HEK293 (cell line): Measurements from ENCODE around the gene DUSP1.

Source experiments
- CTCF ChIA-PET: fragments of 350-600 bp; formaldehyde crosslinking; extraction: SDS; loops from one replicate; lab custom pipeline; 2021; ENCODE audit warnings: antibody characterized with exemption; lab: Yijun Ruan, JAX
- POLR2A ChIA-PET: fragments of 300-600 bp; formaldehyde crosslinking; extraction: SDS; loops from one replicate; lab custom pipeline; 2020; ENCODE audit warnings: antibody characterized with exemption, inconsistent platforms; lab: Yijun Ruan, JAX
- H3K27ac ChIP-seq: fragments of 200-500 bp; sonication (Bioruptor generic); 2 replicates; pipeline ENCODE4 v1.5.1; 2014; ENCODE audit warnings: low read depth, low read length, control low read depth, inconsistent platforms; ENCODE audit errors: extremely low read depth
- H3K36me3 ChIP-seq, 2 experiments: fragments of 200-500 bp in 1 of 2; sonication (Bioruptor generic) in 1 of 2; 1 replicate in 1 of 2; 2 replicates in 1 of 2; pipeline ENCODE4 v1.5.1; 2014 to 2017; ENCODE audit warnings: inconsistent platforms in 2 of 2, low read length in 2 of 2; ENCODE audit not compliant: control insufficient read depth in 2 of 2, insufficient read depth in 1 of 2
- H3K4me1 ChIP-seq: fragments of 200-500 bp; sonication (Bioruptor generic); 2 replicates; pipeline ENCODE4 v1.5.1; 2014; ENCODE audit warnings: mild to moderate bottlenecking, low read length, inconsistent platforms; ENCODE audit not compliant: control insufficient read depth, insufficient read depth
- H3K4me3 ChIP-seq: 2 replicates; pipeline ENCODE4 v1.5.1; 2011; ENCODE audit warnings: low read depth, mild to moderate bottlenecking, control low read depth, low read length, moderate library complexity
- H3K9me3 ChIP-seq: fragments of 200-500 bp; sonication (Bioruptor generic); 2 replicates; pipeline ENCODE4 v1.5.1; 2014; ENCODE audit warnings: low read depth, low read length, inconsistent platforms; ENCODE audit not compliant: control insufficient read depth, insufficient read depth
- HOXA7 ChIP-seq: sonication (generic); formaldehyde crosslinking; IDR thresholded peaks from 2 replicates; pipeline ENCODE4 v1.8.1; 2022; ENCODE audit warnings: missing genetic modification reagents, borderline replicate concordance
- KLF16 ChIP-seq: fragments of 450-650 bp; formaldehyde crosslinking; IDR thresholded peaks from 2 replicates; pipeline ENCODE4 v1.5.1; 2017; ENCODE audit warnings: missing biosample characterization, missing genetic modification characterization
- KLF8 ChIP-seq: fragments of 450-650 bp; formaldehyde crosslinking; IDR thresholded peaks from 2 replicates; pipeline ENCODE4 v1.5.1; 2016; ENCODE audit warnings: missing biosample characterization, missing genetic modification characterization
- MZF1 ChIP-seq: fragments of 450-650 bp; formaldehyde crosslinking; IDR thresholded peaks from 2 replicates; pipeline ENCODE4 v1.5.1; 2017; ENCODE audit warnings: missing biosample characterization, missing genetic modification characterization, borderline replicate concordance
- RBAK ChIP-seq: fragments of 450-650 bp; formaldehyde crosslinking; IDR thresholded peaks from 2 replicates; pipeline ENCODE4 v1.5.1; 2016; ENCODE audit warnings: missing biosample characterization, missing genetic modification characterization
- YY2 ChIP-seq: fragments of 450-650 bp; formaldehyde crosslinking; IDR thresholded peaks from 2 replicates; pipeline ENCODE4 v1.5.1; 2016; ENCODE audit warnings: missing biosample characterization, missing genetic modification characterization
- ZBTB17 ChIP-seq: fragments of 450-650 bp; formaldehyde crosslinking; IDR thresholded peaks from 2 replicates; pipeline ENCODE4 v1.5.1; 2016; ENCODE audit warnings: missing biosample characterization, missing genetic modification characterization
- ZFP3 ChIP-seq: fragments of 450-650 bp; formaldehyde crosslinking; IDR thresholded peaks from 2 replicates; pipeline ENCODE4 v1.5.1; 2016; ENCODE audit warnings: low read depth, missing biosample characterization, missing genetic modification characterization
- ZNF114 ChIP-seq: fragments of 450-650 bp; formaldehyde crosslinking; IDR thresholded peaks from 2 replicates; pipeline ENCODE4 v1.5.0; 2017; ENCODE audit warnings: missing biosample characterization, missing genetic modification characterization
- ZNF146 ChIP-seq: fragments of 450-650 bp; formaldehyde crosslinking; IDR thresholded peaks from 2 replicates; pipeline ENCODE4 v1.5.1; 2016; ENCODE audit warnings: missing biosample characterization, missing genetic modification characterization
- ZNF174 ChIP-seq: fragments of 450-650 bp; formaldehyde crosslinking; IDR thresholded peaks from 2 replicates; pipeline ENCODE4 v1.5.0; 2017; ENCODE audit warnings: missing biosample characterization, mild to moderate bottlenecking, missing genetic modification characterization
- ZNF274 ChIP-seq, 2 experiments: fragments of 200-500 bp in 1 of 2; fragments of 450-650 bp in 1 of 2; sonication (Bioruptor generic) in 1 of 2; formaldehyde crosslinking in 1 of 2; IDR thresholded peaks; 2 replicates each; pipeline versions ENCODE4 v1.5.1 to v1.6.1; 2014 to 2016; ENCODE audit warnings: borderline replicate concordance in 1 of 2, inconsistent platforms in 1 of 2, low read length in 1 of 2, missing biosample characterization in 1 of 2, missing genetic modification characterization in 1 of 2
- ZNF311 ChIP-seq: fragments of 450-650 bp; formaldehyde crosslinking; IDR thresholded peaks from 2 replicates; pipeline ENCODE4 v1.5.1; 2017; ENCODE audit warnings: missing biosample characterization, missing genetic modification characterization, borderline replicate concordance
- ZNF404 ChIP-seq: fragments of 450-650 bp; formaldehyde crosslinking; IDR thresholded peaks from 2 replicates; pipeline ENCODE4 v1.5.1; 2017; ENCODE audit warnings: missing biosample characterization, missing genetic modification characterization
- ZNF423 ChIP-seq: fragments of 450-650 bp; formaldehyde crosslinking; IDR thresholded peaks from 2 replicates; pipeline ENCODE4 v1.5.1; 2016; ENCODE audit warnings: missing biosample characterization, missing genetic modification characterization
- ZNF544 ChIP-seq: fragments of 450-650 bp; formaldehyde crosslinking; IDR thresholded peaks from 2 replicates; pipeline ENCODE4 v1.5.0; 2017; ENCODE audit warnings: missing biosample characterization, missing genetic modification characterization
- ZNF560 ChIP-seq: fragments of 450-650 bp; formaldehyde crosslinking; IDR thresholded peaks from 2 replicates; pipeline ENCODE4 v1.5.1; 2017; ENCODE audit warnings: missing biosample characterization, missing genetic modification characterization, borderline replicate concordance
- ZNF596 ChIP-seq: fragments of 450-650 bp; IDR thresholded peaks from 2 replicates; pipeline ENCODE4 v1.5.0; 2018; ENCODE audit warnings: missing biosample characterization, mild to moderate bottlenecking, missing genetic modification characterization, moderate library complexity
- ZNF670 ChIP-seq: fragments of 450-650 bp; formaldehyde crosslinking; IDR thresholded peaks from 2 replicates; pipeline ENCODE4 v1.5.1; 2016; ENCODE audit warnings: missing biosample characterization, missing genetic modification characterization, low read depth
- ZNF768 ChIP-seq: fragments of 450-650 bp; formaldehyde crosslinking; IDR thresholded peaks from 2 replicates; pipeline ENCODE4 v1.5.1; 2018; ENCODE audit warnings: missing biosample characterization, mild to moderate bottlenecking, missing genetic modification characterization
- ZNF792 ChIP-seq: fragments of 450-650 bp; formaldehyde crosslinking; IDR thresholded peaks from 2 replicates; pipeline ENCODE4 v1.5.1; 2016; ENCODE audit warnings: missing biosample characterization, missing genetic modification characterization
- ZNF837 ChIP-seq: fragments of 450-650 bp; formaldehyde crosslinking; IDR thresholded peaks from 2 replicates; pipeline ENCODE4 v1.5.1; 2016; ENCODE audit warnings: missing biosample characterization, missing genetic modification characterization
- TF ChIP-seq, protein P1 (sequence below): fragments of 450-650 bp; formaldehyde crosslinking; IDR thresholded peaks from 2 replicates; pipeline ENCODE4 v1.5.1; 2016; ENCODE audit warnings: missing biosample characterization, missing genetic modification characterization
- TF ChIP-seq, protein P2 (sequence below): fragments of 450-650 bp; formaldehyde crosslinking; IDR thresholded peaks from 2 replicates; pipeline ENCODE4 v1.5.1; 2017; ENCODE audit warnings: missing biosample characterization, missing genetic modification characterization

DUSP1 gene

DNA sequence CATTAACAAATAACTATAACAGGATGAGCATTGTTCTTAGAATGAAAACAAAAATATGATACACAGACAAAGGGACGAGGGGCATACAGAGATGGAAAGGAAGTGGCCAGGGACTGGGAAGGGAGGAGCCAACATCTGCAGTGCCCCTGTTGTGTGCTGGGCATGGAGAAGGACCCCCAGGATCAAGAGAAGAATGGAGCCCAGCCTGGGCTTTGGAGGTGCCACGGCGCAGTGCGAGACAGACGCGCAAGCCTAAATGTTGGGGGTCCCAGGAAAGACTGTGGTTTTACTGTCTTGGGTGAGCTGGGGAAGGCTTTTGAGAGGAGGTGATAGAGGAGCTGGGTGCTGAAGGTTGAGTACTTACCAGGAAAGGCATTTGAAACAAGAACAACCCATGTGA is 28.4 kb upstream of the DUSP1 start:
- Histone ChIP-seq H3K27ac (no peak overlapping the region), H3K9me3 (no peaks in the 10 kb centered on the region), H3K36me3 (no peaks in the 10 kb centered on the region), H3K4me1 (no peaks in the 10 kb centered on the region), H3K4me3 (no peak overlapping the region)
- ChIA-PET CTCF (interaction anchor here (0.5 kb wide), 1 partner anchor 189 kb away, joined by 4 read pairs; no protein-coding TSS in a partner anchor), POLR2A (interaction anchor here (2.5 kb wide), 1 partner anchor 28 kb away, joined by 15 read pairs; the partner anchor contains the start of gene DUSP1)
- TF ChIP-seq ZNF114 (no peak), ZNF274 (IDR thresholded peaks at IDR 0.05; ENCODE audit: low read length) (no peak), ZNF274 (tag by site-specific recombination; IDR thresholded peaks at IDR 0.05; ENCODE audit: borderline replicate concordance) (no peak)

DNA sequence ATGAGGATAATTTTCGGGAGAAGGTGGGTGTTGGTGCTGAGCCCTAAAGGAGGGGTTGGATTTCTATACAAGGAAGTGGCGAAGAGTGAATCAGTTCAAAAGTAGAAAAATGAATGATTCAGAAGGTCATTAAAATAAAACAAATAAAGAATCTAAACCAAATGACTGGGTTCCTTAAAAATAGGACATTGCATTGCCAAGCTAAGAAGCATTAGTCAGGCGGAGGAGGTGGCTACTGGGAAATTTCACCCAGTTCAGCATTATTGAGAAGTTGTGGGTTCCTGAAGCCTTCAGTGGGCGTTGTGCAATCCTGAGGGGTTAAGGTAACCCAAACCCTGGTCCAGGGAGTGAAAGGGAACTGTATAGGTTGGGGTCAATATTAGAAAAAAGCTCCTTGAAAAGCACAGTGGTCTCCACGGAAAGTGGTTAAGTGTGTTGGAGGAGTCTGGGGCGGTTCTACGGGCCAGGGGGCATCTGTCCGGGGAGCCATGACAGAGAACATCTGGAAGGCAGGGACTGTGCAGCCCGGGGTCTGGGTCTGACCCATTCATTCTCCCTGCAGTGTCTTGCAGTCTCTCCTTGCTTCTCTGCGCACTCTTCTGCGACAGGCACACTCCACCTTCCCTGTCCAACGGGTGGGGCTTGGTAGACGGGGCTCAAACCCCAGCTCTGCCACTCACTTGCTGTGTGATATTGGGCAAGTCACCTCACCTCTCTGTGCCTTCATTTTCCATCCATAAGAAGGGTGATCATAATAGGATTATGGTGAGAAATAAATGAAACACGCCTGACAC is 27.6 kb upstream of the DUSP1 start:
- H3K36me3 ChIP-seq: no peaks in the 10 kb centered on the region
- POLR2A ChIA-PET: no interaction called here
- no peaks in the 10 kb centered on the region for H3K9me3 ChIP-seq
- H3K4me1 ChIP-seq: no peaks in the 10 kb centered on the region
- H3K4me3 ChIP-seq: no peak overlapping the region
- CTCF ChIA-PET: interaction anchor here (0.6 to 1.5 kb wide), 4 partner anchors 26 to 134 kb away, joined by 3 to 6 read pairs (median 3); no protein-coding TSS in a partner anchor
- H3K27ac ChIP-seq: no peak overlapping the region
- TF ChIP-seq ZNF544 (tag by site-specific recombination) (no peak), ZNF311 (no peak), ZNF768 (tag by site-specific recombination) (peak; percentile 56; the same call in 1 of the 2 replicates)

GRCh38 chr5:172797771-172798191 is 26.8 kb upstream of the DUSP1 start:
- no peaks in the 10 kb centered on the region for H3K36me3 ChIP-seq
- H3K4me3 ChIP-seq: no peak overlapping the region
- H3K4me1 ChIP-seq: no peaks in the 10 kb centered on the region
- H3K27ac ChIP-seq: no peak overlapping the region
- ChIA-PET CTCF (interaction anchor here (0.6 to 1.5 kb wide), 5 partner anchors 26 to 426 kb away, joined by 3 to 6 read pairs (median 3); no protein-coding TSS in a partner anchor), POLR2A (interaction anchor here (1.5 kb wide), 1 partner anchor 27 kb away, joined by 3 read pairs; the partner anchor contains the start of gene DUSP1)
- TF ChIP-seq KLF8 (tag by site-specific recombination) (no peak), ZNF146 (tag by site-specific recombination) (no peak), ZNF670 (tag by site-specific recombination) (no peak), ZFP3 (tag by site-specific recombination) (no peak), ZBTB17 (tag by site-specific recombination) (no peak), ZNF596 (no peak), KLF16 (no peak), ZNF837 (tag by site-specific recombination) (no peak), RBAK (no peak), ZNF560 (tag by site-specific recombination) (no peak), MZF1 (tag by site-specific recombination) (no peak), ZNF792 (tag by site-specific recombination) (no peak), ZNF423 (tag by site-specific recombination) (no peak), YY2 (no peak), ZNF174 (no peak), ZNF274 (IDR thresholded peaks at IDR 0.05; ENCODE audit: low read length) (no peak), ZNF274 (tag by site-specific recombination; IDR thresholded peaks at IDR 0.05; ENCODE audit: borderline replicate concordance) (no peak), ZNF404 (tag by site-specific recombination) (no peak), HOXA7 (no peak)
- TF ChIP-seq, protein P1, sequence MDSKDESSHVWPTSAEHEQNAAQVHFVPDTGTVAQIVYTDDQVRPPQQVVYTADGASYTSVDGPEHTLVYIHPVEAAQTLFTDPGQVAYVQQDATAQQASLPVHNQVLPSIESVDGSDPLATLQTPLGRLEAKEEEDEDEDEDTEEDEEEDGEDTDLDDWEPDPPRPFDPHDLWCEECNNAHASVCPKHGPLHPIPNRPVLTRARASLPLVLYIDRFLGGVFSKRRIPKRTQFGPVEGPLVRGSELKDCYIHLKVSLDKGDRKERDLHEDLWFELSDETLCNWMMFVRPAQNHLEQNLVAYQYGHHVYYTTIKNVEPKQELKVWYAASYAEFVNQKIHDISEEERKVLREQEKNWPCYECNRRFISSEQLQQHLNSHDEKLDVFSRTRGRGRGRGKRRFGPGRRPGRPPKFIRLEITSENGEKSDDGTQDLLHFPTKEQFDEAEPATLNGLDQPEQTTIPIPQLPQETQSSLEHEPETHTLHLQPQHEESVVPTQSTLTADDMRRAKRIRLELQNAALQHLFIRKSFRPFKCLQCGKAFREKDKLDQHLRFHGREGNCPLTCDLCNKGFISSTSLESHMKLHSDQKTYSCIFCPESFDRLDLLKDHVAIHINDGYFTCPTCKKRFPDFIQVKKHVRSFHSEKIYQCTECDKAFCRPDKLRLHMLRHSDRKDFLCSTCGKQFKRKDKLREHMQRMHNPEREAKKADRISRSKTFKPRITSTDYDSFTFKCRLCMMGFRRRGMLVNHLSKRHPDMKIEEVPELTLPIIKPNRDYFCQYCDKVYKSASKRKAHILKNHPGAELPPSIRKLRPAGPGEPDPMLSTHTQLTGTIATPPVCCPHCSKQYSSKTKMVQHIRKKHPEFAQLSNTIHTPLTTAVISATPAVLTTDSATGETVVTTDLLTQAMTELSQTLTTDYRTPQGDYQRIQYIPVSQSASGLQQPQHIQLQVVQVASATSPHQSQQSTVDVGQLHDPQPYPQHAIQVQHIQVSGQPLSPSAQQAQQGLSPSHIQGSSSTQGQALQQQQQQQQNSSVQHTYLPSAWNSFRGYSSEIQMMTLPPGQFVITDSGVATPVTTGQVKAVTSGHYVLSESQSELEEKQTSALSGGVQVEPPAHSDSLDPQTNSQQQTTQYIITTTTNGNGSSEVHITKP (tag by site-specific recombination): no peak
- TF ChIP-seq, protein P2, sequence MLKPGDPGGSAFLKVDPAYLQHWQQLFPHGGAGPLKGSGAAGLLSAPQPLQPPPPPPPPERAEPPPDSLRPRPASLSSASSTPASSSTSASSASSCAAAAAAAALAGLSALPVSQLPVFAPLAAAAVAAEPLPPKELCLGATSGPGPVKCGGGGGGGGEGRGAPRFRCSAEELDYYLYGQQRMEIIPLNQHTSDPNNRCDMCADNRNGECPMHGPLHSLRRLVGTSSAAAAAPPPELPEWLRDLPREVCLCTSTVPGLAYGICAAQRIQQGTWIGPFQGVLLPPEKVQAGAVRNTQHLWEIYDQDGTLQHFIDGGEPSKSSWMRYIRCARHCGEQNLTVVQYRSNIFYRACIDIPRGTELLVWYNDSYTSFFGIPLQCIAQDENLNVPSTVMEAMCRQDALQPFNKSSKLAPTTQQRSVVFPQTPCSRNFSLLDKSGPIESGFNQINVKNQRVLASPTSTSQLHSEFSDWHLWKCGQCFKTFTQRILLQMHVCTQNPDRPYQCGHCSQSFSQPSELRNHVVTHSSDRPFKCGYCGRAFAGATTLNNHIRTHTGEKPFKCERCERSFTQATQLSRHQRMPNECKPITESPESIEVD (tag by site-specific recombination): no peak
- H3K9me3 ChIP-seq: no peaks in the 10 kb centered on the region
